DMS53 treated with DMSO at 0.1 percent for 48 hours (cell line): Measurements from ENCODE around the gene USB1.

ENCODE experiments used
- DNase-seq: peaks from one replicate; lab custom pipeline; 2025; ENCODE audit not compliant: unreplicated experiment; lab: John Stamatoyannopoulos, UW

USB1 gene

GRCh38 chr16:58046054-58046881 lies 45.1 kb downstream of the USB1 start:
- no peak for DNase-seq

GRCh38 chr16:58046936-58047335 lies 45.7 kb downstream of the USB1 start:
- DNase-seq: no peak

DNA sequence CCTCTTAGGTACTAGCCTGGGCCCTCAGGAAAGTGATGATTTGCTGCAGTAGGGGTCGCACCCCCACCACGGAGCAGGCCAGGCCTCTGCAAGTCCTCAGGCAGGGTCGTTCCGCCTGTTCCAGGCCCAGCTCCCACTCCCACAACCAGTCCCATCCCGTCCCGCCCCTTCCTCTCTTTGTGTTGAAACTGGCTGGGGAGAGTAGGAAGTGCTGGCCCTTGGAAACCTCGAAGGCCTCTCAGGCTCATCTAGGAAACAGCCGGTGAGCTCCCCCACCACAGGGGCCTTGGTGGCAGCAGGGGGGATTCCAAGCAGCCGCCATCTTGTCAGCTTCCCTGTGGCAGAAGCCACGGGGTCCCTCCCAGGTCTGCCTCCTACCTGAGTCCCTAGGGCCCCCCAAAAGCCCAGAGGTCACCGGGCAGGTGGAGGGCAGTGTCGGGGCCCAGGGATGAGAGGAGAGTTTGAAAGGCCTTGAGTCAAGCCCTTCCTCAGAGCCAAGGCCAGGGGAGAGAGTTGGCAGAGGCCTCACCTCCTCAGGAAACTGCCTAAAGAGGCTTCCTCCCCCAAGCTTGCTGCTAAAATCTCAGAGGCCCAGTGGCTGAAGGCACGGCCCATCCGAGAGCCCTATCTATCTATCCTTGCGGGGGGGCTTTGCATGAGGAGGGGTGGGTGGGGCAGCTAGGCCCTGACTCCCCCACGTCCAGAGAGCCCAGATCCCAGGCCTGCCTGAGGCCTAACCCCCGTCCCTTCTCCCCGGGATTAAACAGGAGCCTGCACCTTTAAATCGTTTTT lies 46.5 kb downstream of the USB1 start:
- no peak for DNase-seq

DNA sequence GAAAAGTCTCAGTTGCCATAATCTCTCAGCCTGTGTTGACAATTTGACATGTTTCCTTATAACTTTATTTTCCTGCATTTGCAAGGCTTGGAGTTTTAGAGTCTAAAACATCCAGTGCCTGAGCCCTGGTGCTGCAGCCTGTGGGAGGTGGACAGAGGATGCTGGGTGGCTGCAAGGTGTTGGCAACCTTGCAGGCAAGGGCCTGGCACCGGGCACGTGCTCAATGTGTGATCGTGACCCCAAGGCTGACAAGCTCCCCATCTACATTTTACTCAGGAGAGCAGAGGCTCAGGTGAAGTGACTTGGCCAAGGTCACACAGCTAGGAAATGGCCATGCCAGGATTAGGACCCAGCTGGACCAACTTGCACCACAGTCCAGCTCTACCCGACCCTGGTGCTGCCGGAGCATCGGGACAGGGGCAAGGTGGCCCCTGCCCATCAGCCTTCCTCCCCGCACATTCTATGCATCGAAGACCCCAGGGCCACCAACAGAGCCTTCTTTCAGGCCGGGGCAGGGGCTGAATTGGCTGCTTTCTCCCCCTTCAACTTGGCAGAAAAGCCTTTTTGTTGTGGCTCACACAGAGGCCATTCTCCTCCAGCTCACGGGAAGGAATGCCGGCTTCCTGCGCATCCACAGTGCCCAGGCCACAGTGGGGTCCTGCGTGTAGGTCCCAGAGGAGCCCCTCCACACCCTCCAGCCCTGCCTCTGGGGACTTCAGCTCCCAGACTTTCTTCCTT lies 47.5 kb downstream of the USB1 start:
- no peak for DNase-seq

DNA sequence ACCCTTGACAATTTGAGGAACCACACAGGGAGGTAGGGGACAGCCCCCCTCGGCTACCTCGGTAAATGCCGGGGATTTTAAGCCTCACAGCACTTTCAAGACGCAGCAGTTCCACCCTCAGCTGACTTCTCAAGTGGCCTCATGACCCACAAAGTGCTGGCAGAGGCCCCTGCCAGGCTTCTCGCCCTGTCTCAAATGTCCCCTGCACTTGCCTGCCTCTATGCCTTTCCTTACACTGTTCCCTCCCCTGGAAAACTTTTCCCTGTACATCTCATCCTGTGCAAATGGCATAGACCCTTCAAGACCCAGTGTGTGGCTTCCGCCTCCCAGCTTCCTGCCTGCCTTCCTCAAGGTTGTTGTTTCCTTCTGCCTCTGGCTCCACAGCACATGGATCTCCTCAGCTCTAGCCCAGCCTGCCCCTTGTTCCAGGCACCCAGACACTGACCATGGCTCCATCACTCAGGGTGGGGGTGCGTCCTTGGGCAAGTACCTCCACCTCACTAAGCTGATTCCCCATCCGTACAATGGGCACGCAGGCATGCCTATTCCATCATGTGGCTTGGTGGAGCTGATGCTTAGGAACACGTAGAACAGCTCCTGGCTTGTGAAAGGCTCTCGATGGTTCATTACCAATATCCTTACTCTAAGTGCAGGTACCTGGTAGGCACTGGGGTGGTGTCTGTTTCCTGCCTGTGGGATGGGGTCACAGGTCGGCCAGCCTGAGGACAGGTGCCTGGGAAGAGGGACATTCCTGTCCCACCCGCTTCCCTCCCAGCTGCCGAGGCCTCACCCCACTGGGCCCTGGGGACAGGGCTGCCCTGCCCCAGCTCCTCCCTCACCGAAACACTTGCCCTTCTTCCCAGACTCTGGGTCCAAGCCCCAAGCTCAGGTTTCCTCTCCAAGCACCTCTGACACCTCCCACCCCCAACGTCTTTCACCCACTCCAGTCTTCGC lies 48.3 kb downstream of the USB1 start:
- no peak for DNase-seq

DNA sequence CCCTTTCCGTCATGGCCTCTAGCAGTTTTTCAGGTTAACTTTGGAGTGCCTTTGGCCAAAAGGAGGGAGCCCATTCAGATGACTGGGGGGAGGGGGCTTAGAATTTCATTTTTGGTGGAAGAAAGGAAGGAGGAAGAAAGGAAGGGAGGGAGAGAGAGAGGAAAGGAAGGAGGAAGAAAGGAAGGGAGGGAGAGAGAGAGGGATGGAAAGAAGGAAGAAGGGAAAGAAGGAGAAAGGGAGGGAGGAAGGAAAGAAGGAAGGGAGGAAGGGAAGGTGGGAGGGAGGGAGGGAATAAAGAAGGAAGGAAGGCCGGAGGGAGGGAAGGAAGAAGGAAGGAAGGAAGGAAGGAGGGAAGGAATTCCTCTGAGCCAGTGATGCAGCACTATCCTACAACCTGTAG lies 50.1 kb downstream of the USB1 start:
- no peak for DNase-seq

GRCh38 chr16:58051821-58052603 lies 50.8 kb downstream of the USB1 start:
- DNase-seq: no peak

DNA sequence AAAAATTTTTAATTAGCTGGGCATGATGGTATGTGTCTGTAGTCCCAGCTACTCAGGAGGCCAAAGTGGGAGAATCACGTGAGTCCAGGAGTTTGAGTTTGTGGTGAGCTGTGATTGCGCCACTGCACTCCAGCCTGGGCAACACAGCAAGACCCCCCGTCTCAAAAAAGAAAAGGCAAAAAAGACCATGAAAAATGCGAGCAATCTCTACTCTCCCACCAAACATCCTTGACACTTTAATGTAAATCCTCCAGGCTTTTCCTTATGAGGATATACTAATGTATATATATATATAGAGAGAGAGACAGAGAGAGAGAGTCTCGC lies 52.4 kb downstream of the USB1 start:
- DNase-seq: no peak

DNA sequence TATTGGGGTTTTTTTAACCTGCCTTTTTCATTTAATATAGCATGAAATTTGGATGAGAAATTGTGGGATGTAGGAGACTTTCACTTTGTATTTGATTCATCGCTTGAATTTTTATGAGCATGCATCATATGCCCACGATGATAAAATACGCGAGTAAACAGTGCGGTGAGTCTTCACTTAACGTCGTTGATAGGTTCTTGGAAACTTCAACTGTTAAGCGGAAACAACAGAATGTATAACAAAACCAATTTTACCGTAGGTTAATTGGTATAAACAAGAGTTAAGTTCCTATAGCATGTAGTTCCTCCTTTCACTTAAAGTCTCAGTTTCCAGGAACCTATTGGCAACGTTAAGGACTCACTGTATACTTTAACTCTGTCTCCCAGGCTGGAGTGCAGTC lies 53.1 kb downstream of the USB1 start:
- DNase-seq: no peak

DNA sequence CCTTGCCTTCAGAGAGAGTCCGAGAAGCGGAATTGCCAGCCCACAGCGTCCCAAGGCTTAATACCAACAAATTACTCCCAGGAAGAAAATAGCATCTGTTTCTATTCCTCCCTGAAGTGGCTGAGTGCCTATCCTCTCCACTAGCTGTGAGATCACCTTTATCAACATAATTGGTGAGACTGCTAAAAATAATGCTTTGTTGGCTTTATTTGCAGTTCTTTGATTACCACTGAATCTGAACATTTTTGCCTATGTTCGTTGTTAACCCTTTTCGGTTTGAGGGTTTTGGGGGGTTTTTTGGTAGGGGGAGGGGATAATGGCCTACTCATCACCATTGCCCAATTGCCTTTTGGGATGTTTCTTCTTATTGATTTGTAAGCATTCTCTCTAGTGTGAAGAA lies 55.4 kb downstream of the USB1 start:
- no peak for DNase-seq

GRCh38 chr16:58057121-58057520 lies 55.9 kb downstream of the USB1 start:
- DNase-seq: no peak

DNA sequence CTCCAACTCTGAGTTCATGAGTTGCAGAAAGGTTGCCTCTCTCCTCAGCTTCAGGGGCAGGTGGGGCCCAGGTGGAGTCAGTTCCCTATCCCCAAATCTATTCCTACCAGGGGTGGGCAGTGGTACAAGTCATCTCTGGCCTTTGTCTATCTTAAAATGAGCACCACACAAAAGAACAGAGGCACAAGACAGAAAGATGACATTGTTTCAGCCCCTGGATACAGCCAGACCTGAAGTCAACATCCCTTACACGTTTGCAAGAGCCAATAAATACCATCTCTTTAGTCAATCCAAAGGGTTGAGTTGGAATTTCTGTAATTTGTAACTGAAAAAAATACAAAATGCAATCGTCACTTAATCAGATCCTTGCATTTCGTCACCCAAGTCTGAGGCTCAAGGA lies 56.6 kb downstream of the USB1 start:
- DNase-seq: no peak

DNA sequence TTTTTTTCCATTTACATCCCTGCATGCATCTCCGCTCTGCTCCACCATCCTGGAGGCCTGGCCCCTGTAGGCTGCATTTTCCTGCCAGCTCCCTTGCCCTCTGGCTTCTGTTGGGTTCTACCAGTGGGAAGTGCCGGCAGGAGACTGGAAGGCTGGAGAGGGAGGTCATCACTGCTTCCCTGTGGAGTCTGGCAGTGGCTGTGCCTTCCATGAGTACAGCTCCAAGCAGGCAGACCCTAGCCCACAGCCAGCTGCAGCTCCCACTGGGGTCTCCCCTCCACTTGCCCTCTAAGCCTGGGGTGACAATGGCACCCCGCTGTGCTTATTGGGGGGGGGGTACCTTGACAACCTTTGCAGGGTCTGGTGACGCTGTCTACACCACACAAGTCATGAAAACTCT lies 61.6 kb downstream of the USB1 start:
- no peak for DNase-seq

DNA sequence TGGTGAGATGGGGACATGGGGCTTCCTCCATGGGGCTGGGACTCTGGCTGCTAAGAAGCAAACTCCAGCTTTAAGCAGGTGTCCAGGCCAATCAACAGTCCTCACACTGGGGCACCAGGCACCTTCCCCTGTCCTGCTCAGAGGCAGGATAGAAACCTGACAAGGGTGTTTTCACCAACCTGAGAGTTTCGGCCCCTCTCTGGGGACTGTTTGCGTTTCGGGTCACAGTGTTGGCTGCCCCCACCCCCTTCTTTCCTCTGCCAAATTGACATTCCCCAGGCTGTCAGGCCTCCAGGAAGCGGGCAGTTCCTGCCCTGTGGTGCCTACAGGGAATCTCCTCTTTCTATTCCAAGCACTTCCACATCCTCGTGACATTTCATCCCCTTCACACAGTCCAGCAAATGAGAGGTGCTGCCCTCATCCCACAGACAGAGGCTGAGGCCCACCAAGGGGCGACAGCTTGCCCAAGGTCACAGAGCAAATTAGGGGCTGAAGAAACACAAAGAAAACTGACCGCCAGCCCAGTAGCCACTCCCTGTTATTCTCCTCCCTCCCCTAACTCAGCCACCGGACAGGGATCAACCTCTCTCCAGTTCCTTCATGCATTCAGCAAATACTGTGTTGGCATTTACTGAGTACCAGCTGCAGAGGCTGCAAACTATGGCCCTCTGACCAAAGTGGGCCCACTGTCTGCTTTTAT lies 62.3 kb downstream of the USB1 start:
- DNase-seq: no peak

DNA sequence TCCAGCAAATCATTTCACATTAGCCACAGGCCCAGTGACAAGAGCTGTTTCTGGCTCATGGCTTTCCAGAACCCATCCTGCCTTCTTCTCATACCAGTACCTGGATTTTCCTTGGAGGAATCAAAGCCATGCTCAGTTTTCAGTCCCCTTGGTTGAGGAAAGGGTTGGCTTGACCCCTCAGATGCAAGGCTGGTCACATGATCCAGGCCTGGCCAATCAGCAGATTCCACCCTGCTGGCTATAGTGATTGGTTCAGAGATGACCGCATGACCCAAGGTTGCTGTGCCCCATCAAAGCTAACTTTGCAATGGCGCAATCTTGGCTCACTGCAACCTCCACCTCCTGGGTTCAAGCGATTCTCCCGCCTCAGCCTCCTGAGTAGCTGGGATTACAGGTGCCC lies 69.4 kb downstream of the USB1 start:
- DNase-seq: no peak
